Occipital lobe (tissue), 2 donors: ENCODE measurements around the gene CRB3. TPM values are rescaled to one million over a fixed set of nuclear protein-coding genes. Genes with fewer than 3 reads are reported as not detected.
"Not testable (repeated sequence)": the region's sequence is repeated elsewhere in the genome, so short reads cannot be mapped to it uniquely, and the experiment has no call there.

Experiments
- DNase-seq: peaks from one replicate; lab custom pipeline; 2025; lab: John Stamatoyannopoulos, UW
- total RNA-seq: library from RNA; depleted of rRNA; stranded (reverse); fragments of >200 nt; gene quantifications from one replicate; pipeline ENCODE4 v1.2.3, GENCODE V29; 2014

CRB3 gene
- not detected for total RNA-seq

GRCh38 chr19:6464070-6464873 is at the start of gene CRB3:
Gene CRB3 (plus strand): TSS chr19:6464271. CDS start chr19:6464702, 431 bp downstream.
- no peak for DNase-seq

DNA sequence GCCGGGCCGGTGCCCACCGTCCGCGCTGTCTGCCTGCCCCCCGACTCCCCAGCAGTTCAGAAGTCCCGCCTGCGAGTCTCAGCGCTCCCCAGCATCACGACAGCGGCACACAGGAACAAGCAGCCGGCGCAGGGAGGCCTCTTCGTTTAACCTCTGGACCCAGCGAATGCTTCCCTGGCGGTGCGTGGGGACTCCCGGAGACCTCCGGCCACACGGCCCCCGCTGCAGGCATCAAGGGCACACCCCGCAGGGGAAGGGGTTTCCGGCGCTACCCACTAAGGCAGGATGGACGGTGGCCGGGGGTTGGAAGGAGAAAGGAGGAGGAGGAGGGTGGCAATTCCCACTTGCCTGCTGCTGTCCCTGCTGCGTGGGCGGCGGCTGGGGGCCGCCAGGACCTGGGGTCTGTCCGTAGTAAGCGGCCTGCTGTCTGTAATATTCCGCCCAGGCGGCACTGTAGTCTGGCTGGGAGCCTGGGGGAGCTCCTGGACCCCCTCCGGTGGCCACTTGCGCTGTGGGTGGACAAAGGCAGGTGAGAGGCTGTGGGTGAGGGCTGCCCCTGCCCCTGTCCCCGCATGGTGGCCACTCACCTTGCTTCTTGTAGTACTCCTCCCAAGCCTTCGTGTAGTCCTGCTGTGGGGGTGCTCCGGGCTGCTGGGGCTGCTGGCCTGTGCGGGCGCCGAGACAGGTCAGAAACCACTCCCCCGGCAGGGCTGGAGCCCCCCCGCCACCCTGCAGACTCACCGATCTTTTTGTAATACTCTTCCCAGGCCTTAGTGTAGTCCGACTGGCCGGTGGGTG is 49.1 kb upstream of the CRB3 start:
- no peak for DNase-seq

GRCh38 chr19:6415591-6416190 is 48.4 kb upstream of the CRB3 start:
- no peak for DNase-seq

- DNase-seq = no peak
These were observed 47.2 kb upstream of the CRB3 start for GRCh38 chr19:6416658-6417405.

GRCh38 chr19:6417713-6418561 is 46.1 kb upstream of the CRB3 start:
- DNase-seq = no peak

- DNase-seq = no peak
These were observed 45.5 kb upstream of the CRB3 start for GRCh38 chr19:6418562-6418932.

- DNase-seq = no peak
These were observed 42.7 kb upstream of the CRB3 start for GRCh38 chr19:6421075-6422014.

DNA sequence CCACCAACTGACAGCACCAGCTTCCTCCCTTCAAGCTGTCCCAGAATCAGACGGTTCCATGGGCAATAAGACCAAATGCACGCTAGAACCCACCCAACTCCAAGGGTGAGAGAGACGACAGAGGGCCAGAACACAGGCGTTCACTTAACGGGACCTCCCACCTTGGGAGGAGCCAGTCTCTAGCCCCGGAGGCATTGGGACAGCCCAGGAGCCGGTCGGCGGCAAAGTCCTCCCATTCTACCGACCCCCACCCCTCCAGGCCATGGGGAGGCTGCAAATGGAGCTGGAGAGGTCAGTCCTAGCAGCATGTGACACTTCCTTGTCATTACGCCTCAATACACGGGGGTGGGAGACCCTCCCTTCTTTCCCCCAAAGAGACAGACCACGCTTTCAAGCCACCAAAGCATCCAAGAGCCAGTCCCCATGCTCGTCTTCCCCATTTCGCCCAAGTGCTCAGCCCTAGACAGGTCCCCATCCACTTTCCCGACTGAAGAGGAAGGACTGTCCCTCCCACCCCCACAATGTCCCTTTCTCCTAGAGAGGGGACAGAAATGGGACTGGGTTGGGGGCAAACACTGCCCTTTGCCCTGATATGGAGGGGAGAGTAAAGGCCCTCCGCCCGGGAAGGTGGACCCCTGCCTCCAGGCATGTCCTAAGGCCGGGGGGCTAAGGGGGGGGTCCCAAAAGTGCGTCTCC is 40.4 kb upstream of the CRB3 start:
- no peak for DNase-seq

DNA sequence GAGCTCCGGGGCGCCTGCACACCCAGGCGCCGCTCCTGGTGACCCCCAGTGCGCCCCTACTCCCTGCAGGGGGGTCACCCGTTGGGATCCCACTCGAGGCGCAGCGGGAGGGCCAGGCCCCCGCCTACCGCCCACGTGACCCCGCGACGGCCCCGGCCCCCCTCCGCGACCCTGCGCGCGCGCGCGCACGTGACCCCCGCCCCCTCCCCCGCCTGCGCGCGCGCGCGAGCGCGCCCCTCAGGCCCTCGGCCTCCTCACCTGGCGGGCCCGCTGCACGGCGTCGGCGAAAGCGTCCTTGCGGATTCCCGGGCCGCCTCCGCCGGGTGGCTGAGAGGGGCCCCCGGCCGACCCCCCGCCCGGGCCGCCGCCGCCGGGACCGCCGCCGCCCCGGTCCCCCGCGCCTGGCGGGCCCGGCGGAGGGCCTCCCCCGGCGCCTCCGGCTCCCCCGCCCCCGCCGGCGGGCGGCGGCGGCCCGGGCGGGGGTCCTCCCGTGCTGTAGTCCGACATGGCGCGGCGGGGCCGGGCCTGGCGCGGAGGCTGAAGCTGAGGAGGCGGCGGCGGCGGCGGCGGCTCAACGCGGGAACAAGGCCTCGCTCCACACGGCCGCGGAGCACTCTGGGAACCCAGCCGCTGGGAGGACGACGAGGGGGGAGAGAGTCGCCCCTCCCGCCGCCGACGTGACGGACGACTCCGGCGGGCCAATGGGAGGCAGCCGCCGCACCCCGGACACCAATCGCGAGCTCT is 39.7 kb upstream of the CRB3 start, which contains the start of gene KHSRP:
KHSRP (minus strand) TSS at position 617 of the 744 bp plus-strand sequence; CDS start at position 507, 110 bp downstream.
- no peak for DNase-seq

DNA sequence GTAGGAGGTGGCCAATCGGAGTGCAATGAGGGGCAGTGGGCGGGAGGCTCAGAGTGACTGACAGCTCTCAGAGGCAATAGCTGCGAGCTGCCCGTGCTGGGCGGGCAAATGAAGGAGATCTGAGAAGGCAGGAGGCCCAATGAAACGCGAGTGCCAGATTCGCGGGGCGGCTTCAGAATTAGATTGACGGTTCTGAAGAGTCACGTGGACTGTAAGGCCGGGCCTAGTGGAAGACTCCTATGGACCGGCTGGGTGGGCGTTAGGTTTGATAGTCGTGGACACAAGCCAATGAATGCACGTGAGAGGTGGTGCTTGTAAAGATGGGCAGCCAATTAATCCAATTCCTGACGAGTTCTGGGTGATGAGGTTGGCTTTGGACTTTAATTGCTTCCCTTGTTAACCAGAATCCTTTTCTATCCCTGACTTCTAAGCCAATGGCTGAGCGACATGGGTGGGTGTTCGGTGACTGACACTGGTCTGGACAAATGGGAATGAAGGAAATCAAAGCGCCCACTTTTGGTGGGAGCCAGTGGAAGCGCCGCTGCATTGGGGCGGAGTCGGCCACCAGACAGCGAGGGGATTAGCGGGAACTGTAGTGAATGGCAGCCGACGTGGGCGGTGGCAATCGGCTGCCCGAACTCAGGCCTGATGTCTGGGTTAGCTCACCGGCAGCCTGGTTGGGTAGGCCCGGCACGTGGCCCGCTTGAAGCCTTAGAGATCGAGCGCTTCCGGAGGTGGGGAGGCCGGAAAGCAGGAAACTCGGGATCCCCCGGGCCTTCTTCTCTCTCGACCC is 38.9 kb upstream of the CRB3 start:
- DNase-seq = peak; percentile 99

DNA sequence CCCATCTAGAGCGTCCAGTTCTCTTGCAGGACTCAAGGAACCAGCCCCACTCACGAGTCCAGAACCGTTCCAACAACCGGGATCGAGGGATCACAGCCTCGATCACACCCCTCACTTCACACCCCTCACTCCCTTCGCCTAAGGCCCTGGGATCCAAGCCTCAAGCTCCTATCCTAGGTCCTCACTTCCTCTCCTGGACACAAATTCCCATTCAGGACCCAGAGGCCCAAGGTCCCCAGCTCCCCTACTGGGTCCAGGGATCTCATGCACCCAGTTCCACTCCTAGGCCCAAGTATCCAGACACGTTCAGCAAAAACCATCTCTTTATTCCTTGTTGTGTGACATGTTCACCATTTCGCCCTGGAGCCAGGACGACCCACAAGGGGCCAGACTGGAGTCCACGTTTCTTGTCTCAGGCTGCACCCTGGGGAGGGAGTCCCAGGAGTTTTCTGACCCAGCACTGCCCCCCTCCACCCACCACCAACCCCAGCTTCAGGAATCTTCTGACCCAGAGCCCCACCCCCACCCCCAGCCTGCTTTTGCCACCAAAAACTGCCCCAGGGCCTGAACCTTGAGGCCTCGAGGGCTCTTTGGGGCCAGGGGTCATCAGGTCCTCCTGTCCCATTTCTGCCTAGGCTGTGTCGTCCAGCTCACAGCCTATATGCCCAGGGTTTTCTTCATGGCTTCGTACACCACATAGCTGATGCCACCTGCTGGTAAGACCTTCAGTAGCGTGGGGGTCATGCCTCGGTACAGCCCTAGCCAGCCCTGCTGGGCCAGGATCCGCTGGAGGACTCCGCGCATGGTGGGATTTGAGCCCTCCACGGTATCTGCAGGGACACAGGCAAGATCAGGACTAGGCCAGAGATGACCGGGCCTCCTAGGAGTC is 38.1 kb upstream of the CRB3 start:
- DNase-seq = no peak

- no peak for DNase-seq
These were observed 36.9 kb upstream of the CRB3 start for GRCh38 chr19:6427131-6427530.

GRCh38 chr19:6428692-6429418 is 35.2 kb upstream of the CRB3 start:
- DNase-seq = not testable (repeated sequence)

DNA sequence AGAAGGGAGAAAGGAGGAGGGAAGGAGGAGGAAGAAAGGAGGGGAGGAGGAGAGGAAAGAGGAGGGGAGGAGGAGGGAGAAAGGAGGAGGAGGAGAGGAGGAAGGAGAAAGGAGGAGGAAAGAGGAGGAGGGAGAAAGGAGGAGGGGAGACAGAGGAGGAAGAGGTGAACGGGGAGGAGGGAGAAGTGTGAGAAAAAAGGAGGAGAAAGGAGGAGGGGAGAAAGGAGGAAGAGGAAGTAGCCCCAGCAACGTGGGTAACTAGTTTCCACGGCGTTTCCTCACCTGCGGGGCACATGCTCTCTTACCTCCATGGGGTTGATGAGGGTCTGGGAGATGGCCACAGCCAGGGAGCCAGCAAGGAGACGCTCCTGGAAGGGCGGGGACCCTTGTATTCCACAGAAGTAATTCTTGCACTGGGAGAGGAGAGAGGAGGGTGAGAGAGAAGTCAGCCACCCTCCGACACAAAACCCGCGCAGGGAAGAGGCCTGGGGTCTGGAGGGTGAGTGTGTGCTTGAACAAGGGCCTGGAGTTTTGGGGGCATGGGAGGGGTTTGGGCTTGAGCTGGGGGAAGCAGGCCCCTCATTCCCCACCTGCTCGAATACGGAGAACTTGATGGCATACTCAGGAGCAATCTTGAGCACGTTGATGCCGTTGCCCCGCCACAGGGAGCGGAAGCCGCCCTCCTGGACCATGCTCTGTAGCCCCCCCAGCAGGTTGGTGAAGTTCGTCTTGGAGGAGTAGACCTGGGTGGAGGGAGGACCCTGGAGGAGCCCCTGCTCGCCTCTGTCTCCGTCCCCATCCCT is 34.5 kb upstream of the CRB3 start:
- no peak for DNase-seq

- DNase-seq = no peak
These were observed 32.2 kb upstream of the CRB3 start for GRCh38 chr19:6431891-6432290.
